Measurements from ENCODE around the gene CHST12. TPM values are rescaled to one million over a fixed set of nuclear protein-coding genes. Genes with fewer than 3 reads are reported as not detected.

The CHST12 gene
- polyA plus RNA-seq, 2 of the 4 experiments (the other 2 are of a cell fraction) = 5.6 to 12.0 TPM

DNA sequence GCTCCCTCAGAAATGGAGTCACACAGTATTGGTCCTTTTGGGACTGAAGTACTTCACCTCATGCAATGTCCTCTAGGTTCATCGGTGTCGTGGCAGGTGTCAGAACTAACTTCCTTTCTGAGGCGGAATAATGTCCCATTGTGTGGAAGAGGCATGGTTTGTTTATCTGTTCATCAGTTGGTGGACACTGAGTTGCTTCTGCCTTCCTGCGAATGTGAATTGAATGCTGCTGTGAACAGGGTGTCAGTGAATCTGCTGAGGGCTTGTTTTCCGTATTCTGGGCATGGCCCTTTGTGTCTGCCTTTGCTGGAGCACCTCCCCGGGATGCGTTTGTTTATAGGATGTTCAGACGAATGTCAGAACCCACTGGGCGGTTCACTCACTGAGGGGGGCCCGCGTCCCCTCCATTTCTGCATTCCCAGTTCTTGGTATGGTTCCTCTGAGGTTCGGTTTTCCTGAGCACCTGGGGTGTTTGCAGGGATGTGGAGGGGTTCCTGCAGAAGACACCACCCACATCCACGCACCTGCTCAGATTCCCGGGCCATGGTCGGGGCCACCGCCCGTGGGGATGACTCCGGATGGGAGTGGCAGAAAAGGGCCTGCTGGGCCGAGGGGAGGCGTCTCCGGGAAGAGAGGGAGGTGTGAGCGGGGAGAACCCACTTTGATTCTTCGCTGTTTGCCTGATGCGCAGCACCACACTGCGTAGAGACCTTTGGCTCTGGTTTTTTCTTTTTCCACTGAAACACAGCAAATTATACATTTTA is 33.1 kb downstream of the CHST12 start:
- no peak for TF ChIP-seq TFCP2L1 (CRISPR knock-in tag; IDR thresholded peaks at IDR 0.05)
- WGBS (ENCODE audit: missing lambda C conversion rate) = 89% methylated on average over 24 of the region's 25 CpGs
- Histone ChIP-seq H3K9me3 (peaks cover under 1% of the 10 kb centered on the region; the same call in 2 of the 3 replicates), H3K4me2 (no peak overlapping the region), H3K4me3 (no peak overlapping the region), H3K27ac (no peak overlapping the region), H3K4me1 (no peaks in the 10 kb centered on the region)
- no peak for FAIRE-seq
- CTCF ChIA-PET = interaction anchor here (2.4 kb wide), 1 partner anchor 15 kb away, joined by 14 read pairs; no protein-coding TSS in a partner anchor
- no peak for ATAC-seq
- no peak for DNase-seq (ENCODE audit: low read depth in 1 of 2, low spot score in 1 of 2)
- POLR2A ChIA-PET = no interaction called here

GRCh38 chr7:2437136-2437535 is 33.7 kb downstream of the CHST12 start:
- ATAC-seq (no peak), FAIRE-seq (no peak), DNase-seq (ENCODE audit: low read depth in 1 of 2, low spot score in 1 of 2) (no peak)
- H3K27ac ChIP-seq = no peak overlapping the region
- H3K4me2 ChIP-seq = no peak overlapping the region
- no peaks in the 10 kb centered on the region for H3K4me1 ChIP-seq
- CTCF ChIA-PET = interaction anchor here (6.4 kb wide), 1 partner anchor 14 kb away, joined by 39 read pairs; no protein-coding TSS in a partner anchor
- 83% methylated on average over 9 of the region's 9 CpGs for WGBS (ENCODE audit: missing lambda C conversion rate)
- H3K9me3 ChIP-seq = no peaks in the 10 kb centered on the region
- H3K4me3 ChIP-seq = no peak overlapping the region
- POLR2A ChIA-PET = no interaction called here
- TF ChIP-seq SMC3 (IDR thresholded peaks at IDR 0.05) (no peak), POLR2AphosphoS2 (conservative IDR thresholded peaks at IDR 0.05; ENCODE audit: low read length) (no peak), ZNF302 (CRISPR knock-in tag; IDR thresholded peaks at IDR 0.05) (no peak), FOXS1 (CRISPR knock-in tag; IDR thresholded peaks at IDR 0.05) (no peak)

DNA sequence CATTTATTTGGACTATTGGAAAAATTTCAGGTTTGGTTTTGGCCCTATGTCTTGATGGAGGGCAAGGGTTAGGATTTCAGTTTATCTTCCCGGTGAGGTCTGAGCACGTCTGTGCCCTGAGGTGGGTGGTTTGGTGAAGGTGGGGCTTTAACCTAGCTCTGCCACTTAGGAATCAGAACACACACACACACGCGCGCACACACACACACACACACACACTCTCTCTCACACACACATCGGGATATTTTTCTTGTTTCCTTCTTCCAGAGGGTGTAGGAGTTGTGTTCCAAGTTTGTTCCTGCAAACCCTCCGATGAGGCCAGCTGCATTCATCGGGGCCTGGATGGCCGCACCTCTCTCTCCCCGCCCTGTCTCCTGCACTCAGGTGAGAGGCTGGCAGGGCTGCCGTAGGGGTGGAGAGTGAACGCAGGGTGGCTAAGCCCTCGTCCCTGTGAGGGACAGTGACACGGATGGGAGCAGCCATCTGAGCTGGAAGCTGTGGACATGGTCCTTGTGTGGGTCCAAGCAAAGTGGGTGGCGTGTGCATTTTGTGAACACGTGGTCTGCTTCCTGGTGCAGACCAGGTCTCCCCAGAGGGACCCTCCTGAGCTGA is 34.2 kb downstream of the CHST12 start:
- FAIRE-seq (no peak), DNase-seq (ENCODE audit: low read depth in 1 of 2, low spot score in 1 of 2) (no peak), ATAC-seq (no peak)
- no peak overlapping the region for H3K4me2 ChIP-seq
- TF ChIP-seq TP53 (CRISPR knock-in tag; IDR thresholded peaks at IDR 0.05) (no peak), EHMT2 (IDR thresholded peaks at IDR 0.05; ENCODE audit: low read depth) (no peak), TFCP2L1 (CRISPR knock-in tag; IDR thresholded peaks at IDR 0.05) (no peak), BCL3 (IDR thresholded peaks at IDR 0.05) (no peak), JUN (IDR thresholded peaks at IDR 0.05) (no peak), HOXB5 (CRISPR knock-in tag; IDR thresholded peaks at IDR 0.05) (no peak), NR3C1 (IDR thresholded peaks at IDR 0.05) (no peak), POLR2AphosphoS2 (conservative IDR thresholded peaks at IDR 0.05; ENCODE audit: low read length) (no peak), CHD4 (IDR thresholded peaks at IDR 0.05; ENCODE audit: borderline replicate concordance) (no peak), KDM5A (IDR thresholded peaks at IDR 0.05) (no peak), ZC3H11A (IDR thresholded peaks at IDR 0.05) (no peak), HOXA7 (CRISPR knock-in tag; IDR thresholded peaks at IDR 0.05) (no peak), HES2 (IDR thresholded peaks at IDR 0.05) (no peak)
- no peaks in the 10 kb centered on the region for H3K4me1 ChIP-seq
- no peak overlapping the region for H3K27ac ChIP-seq
- no peaks in the 10 kb centered on the region for H3K9me3 ChIP-seq
- no peak overlapping the region for H3K4me3 ChIP-seq
- CTCF ChIA-PET = interaction anchor here (1.0 to 6.4 kb wide), 4 partner anchors 10 to 31 kb away, joined by 3 to 39 read pairs (median 4); no protein-coding TSS in a partner anchor
- 87% methylated on average over 16 of the region's 16 CpGs for WGBS (ENCODE audit: missing lambda C conversion rate)
- POLR2A ChIA-PET = no interaction called here

DNA sequence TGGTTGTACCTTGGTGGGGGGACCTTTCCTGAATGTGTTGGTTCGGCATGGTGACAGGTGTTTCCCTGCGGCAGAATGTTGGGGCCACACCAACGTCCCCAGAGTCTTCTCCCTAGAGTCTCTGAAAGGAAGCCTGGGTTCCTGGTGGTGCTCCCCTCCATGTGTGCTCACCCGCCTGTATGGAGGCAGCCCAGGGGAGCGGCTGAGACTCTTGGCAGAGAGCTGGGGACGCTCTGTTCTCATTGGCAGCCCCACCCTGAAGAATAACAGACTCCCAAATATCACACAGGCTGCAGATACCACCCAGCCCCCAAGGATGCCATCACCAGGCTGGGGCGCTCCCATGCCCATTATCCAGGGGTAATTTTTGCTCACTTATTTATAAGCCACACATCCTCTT is 34.8 kb downstream of the CHST12 start:
- no peaks in the 10 kb centered on the region for H3K4me1 ChIP-seq
- FAIRE-seq = no peak

More for the DNA sequence above, 34.8 kb downstream of the CHST12 start:
- no peak for DNase-seq (ENCODE audit: low read depth in 1 of 2, low spot score in 1 of 2)
- H3K9me3 ChIP-seq = no peaks in the 10 kb centered on the region
- no peak overlapping the region for H3K27ac ChIP-seq
- WGBS (ENCODE audit: missing lambda C conversion rate) = 95% methylated on average over 5 of the region's 7 CpGs
- TF ChIP-seq TP53 (CRISPR knock-in tag; IDR thresholded peaks at IDR 0.05) (no peak), REST (IDR thresholded peaks at IDR 0.05) (no peak), CBX2 (IDR thresholded peaks at IDR 0.05; ENCODE audit: borderline replicate concordance, low read depth) (no peak), PHF8 (IDR thresholded peaks at IDR 0.05; ENCODE audit: borderline replicate concordance, low read depth) (no peak), GATA3 (IDR thresholded peaks at IDR 0.05; ENCODE audit: borderline replicate concordance) (no peak), EHMT2 (IDR thresholded peaks at IDR 0.05; ENCODE audit: low read depth) (no peak), RAD21 (conservative IDR thresholded peaks at IDR 0.05 in 1 of 2, IDR thresholded peaks at IDR 0.05 in 1 of 2) (no peak), SMC3 (IDR thresholded peaks at IDR 0.05) (no peak), HEYL (CRISPR knock-in tag; IDR thresholded peaks at IDR 0.05) (no peak), RARB (CRISPR knock-in tag; IDR thresholded peaks at IDR 0.05) (no peak)
- CTCF ChIA-PET = interaction anchor here (1.0 to 6.4 kb wide), 4 partner anchors 11 to 31 kb away, joined by 3 to 39 read pairs (median 4); no protein-coding TSS in a partner anchor
- H3K4me3 ChIP-seq = no peak overlapping the region
- POLR2A ChIA-PET = no interaction called here
- ATAC-seq = no peak
- H3K4me2 ChIP-seq = no peak overlapping the region

All from A549 (cell line).